Measurements from ENCODE around the gene PKN3.
"Not testable (repeated sequence)": the region's sequence is repeated elsewhere in the genome, so short reads cannot be mapped to it uniquely, and the experiment has no call there.

Gene PKN3

GRCh38 chr9:128694344-128694743 lies 8.0 kb upstream of the PKN3 start:
- no peak for DNase-seq

DNA sequence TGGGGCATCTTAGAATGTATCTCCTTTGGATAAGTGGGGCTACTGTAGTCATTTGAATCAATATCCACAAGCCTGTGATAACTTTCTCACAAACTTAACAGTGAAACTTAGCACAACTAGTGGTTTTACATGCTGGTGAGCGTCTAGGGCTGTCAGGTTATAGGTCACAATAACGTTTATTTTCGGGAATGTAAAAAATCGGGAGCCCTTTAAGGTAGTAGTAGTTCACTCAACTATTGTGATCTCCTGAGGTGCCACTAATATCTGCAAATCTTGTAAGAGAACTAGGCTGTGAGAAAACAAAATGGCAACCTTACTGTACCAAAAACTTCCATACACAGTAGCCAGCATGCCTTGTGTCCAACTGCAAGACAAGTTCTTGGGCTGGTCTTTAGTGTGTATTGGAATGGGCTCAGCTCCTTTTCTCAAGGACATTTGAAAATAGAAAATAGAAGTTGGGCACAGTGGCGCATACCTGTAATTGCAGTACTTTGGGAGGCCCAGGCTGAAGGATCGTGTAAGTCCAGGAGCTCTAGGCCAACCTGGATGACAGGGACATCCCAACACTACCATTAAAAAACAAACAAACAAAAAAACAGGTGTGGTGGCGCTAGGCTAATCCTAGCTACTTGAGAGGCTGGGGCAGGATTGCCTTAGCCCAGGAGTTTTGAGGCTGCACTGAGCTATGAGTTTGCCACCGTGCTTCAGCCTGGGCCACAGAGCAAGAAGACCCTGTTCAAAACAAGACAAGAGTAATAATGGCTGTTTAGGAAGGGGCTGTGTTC lies 5.2 kb upstream of the PKN3 start:
- DNase-seq, result no peak

DNA sequence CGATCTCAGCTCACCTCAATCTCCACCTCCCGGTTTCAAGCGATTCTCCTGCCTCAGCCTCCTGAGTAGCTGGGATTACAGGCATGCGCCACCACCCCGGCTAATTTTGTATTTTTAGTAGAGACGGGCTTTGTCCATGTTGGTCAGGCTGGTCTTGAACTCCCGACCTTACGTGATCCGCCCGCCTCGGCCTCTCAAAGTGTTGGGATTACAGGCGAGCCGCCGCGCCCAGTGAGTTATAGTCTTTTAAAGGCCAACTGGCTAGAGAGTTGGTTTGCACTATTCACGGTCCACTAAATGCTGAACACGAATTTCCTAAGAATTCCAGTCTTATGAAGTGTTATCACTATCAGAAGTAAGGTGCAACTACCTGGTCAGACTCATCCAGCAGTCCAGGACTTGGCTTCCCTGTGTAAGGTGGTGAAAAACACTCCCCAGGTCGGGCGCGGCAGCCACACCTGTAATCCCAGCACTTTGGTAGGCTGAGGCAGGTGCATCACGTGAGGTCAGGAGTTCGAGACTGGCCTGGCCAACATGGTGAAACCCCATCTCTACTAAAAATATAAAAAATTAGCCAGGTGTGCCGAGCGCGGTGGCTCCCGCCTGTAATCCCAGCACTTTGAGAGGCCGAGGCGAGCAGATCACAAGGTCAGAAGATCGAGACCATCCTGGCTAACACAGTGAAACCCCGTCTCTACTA lies 3.1 kb upstream of the PKN3 start:
- DNase-seq, result not testable (repeated sequence)

DNA sequence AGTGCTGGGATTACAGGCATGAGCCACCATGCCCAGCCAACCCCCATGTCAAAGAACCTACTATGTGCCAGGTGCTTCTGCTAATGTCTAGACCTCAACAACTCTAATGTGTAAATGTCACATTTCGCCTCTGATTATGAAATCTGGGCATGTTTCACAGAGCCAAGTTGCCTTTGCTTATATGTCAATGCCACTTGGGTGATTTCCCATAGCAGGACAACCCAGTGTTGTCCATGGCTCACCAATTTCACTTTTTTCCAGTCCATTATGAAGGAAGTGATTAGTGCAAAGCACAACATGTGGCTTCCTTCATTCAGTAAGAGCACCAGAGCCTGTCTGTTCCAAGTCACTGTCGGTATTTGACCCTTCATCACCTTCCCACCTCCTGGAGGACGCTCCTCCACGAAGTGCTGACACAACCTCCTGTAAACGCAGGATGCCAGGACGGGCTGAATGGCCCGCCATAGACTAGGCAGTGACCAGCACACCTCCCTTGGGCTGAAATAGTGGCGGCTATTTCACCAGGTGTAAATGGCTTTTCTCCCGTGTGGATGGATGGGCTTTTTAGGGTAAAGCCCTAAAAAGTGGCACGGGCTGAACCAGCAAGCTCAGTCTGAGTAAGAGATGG lies 962 bp upstream of the PKN3 start:
- DNase-seq, result no peak

DNA sequence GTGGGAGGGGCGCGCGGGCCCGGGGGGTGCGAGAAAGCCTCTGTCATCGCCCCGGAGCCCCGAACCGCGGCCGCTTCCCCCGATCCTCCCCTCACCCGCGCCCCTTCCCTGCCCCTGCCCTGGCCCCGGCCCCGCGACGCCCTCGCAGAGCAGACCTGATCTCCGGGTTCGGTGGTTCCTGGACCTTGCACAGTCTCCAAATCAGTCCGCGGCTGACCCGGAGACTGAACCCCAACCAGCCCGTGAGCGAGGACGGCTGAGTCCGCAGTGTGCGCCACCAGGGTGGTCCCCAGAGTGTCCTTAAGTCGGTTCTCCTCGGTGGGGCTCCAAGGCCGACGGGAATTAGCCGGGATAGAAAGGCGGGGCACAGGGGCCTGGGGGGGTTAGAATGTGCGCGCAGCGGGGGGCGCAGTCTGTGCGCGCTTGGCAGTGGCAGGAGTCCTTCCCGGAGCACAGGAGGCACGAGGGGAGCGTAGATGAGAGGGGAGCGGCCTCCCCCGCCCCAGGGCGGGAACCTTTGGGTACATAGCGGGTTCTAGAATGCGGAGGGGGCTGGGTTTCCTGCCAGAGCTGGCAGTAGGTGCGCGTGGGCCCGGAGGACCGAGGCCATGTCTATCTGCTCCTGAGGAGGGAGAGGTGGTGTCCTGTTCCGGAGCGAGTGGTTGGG lies 779 bp downstream of the PKN3 start:
- DNase-seq, result no peak

DNA sequence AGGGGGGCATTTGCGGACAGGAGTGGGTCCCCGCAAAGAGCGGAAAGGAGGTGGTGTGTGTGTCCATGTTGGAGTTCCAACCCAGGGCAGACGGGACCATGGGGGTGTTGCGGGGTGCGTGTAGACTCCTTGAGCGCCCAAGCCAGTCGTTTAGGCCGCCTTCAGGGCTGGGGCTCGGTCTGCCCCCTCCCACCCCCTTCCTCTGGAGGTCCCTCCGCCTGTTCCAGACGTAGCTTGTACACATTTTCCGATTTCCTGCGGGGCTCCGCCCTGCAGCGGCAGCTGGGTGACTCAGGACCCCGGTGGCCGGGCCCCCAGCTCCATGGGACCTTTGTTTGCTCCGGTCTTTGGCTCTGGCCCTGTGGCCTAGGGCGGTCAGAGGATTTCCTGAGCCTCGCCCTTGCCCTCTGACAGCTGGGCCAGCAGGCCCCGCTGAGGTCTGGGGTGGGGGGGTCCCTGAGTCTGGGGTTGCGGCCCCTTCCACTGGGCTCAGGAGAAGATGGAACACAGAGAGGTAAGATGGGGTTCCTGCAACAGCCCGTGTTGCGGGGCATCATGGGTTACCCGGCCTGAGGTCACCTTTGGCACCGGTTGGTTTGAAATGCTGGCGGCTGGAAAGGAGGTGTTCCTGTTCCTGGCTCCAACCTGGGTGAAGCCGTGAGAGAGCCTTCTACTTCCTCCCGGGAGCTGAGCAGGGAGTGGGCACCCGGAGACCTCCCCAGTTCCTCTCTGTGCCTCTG lies 1.5 kb downstream of the PKN3 start:
- DNase-seq, result no peak

- no peak for DNase-seq
Observed at GRCh38 chr9:128704356-128704670, 2.0 kb downstream of the PKN3 start.

DNA sequence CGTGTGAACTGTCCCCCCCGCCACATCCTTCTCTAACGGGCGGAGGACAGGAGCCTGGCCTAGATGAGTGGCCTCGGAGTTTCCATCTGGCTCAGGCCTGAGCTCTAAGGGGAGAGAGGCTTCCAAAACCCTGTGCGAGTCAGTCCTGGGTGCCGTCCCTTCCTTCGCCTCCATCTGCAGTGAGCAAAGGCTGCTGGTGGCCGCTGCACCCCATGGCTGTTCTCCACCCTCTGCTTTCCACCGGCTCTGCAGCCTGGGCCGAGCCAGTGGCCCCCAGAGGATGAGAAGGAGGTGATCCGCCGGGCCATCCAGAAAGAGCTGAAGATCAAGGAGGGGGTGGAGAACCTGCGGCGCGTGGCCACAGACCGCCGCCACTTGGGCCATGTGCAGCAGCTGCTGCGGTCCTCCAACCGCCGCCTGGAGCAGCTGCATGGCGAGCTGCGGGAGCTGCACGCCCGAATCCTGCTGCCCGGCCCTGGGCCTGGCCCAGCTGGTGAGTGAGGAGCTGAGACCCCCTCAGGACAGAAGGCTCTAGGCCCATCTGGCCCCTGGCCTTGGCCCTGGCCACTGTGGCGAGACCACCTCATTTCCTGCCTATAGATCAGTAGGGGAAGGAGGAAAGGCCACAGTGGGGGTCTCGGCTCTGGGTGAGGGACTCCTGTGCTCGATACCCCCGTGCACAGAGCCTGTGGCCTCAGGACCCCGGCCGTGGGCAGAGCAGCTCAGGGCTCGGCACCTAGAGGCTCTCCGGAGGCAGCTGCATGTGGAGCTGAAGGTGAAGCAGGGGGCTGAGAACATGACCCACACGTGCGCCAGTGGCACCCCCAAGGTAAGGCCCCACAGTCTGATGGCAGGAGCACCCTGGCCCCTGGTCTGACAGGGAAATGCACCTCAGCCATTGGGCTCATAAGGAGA lies 3.0 kb downstream of the PKN3 start:
- DNase-seq, result no peak

DNA sequence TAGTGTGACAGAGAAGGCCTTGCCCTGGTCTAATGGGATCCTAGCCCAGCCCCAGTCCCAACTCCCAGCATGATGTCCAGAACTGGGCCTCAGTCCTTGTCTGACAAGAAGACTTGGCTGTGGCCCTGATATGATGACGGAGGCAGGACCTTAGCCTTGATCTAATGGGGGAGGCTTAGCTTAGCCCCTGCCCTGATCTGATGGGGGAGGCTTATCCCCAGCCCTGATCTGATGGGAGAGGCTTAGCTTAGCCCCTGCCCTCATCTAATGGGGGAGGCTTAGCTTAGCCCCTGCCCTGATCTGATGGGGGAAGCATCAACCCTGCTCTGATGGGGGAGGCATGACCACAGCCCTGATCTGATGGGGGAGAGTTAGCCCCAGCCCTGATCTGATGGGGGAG lies 3.7 kb downstream of the PKN3 start:
- DNase-seq, result no peak

DNA sequence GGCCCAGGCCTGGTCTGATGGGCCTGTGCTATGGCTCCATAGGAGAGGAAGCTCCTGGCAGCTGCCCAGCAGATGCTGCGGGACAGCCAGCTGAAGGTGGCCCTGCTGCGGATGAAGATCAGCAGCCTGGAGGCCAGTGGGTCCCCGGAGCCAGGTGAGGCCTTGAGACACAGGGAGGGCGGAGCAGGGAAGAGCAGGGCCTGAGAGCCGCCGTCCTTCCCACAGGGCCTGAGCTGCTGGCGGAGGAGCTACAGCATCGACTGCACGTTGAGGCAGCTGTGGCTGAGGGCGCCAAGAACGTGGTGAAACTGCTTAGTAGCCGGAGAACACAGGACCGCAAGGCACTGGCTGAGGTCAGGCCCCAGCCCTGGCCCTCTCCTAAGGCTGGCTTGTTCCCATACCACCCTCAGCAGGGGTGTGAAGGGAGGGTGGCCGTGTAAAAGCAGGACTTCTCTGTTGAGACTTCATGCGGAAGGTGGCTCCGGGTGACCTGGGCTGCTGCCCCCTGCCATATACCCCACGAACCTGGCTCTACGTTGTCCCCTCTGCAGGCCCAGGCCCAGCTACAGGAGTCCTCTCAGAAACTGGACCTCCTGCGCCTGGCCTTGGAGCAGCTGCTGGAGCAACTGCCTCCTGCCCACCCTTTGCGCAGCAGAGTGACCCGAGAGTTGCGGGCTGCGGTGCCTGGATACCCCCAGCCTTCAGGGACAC lies 4.5 kb downstream of the PKN3 start:
- DNase-seq, result no peak

DNA sequence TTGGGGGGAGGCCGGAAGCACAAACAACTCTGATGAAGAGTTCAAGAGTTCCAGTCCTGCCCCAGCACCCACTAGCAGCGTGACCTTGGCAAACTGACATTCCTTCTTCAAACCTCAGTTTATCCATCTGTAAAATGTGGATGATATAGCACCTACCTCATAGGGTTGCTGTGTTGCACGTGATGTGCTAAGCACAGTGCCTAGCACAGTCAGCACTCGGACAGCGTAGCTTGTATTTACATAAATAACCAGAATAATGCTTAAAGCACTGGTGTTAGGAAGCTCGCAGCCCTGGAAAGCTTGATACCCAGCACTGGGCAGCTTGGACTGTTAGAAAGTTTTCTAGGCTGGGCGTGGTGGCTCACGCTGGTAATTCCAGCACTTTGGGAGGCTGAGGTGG lies 5.1 kb downstream of the PKN3 start:
- DNase-seq, result no peak

DNA sequence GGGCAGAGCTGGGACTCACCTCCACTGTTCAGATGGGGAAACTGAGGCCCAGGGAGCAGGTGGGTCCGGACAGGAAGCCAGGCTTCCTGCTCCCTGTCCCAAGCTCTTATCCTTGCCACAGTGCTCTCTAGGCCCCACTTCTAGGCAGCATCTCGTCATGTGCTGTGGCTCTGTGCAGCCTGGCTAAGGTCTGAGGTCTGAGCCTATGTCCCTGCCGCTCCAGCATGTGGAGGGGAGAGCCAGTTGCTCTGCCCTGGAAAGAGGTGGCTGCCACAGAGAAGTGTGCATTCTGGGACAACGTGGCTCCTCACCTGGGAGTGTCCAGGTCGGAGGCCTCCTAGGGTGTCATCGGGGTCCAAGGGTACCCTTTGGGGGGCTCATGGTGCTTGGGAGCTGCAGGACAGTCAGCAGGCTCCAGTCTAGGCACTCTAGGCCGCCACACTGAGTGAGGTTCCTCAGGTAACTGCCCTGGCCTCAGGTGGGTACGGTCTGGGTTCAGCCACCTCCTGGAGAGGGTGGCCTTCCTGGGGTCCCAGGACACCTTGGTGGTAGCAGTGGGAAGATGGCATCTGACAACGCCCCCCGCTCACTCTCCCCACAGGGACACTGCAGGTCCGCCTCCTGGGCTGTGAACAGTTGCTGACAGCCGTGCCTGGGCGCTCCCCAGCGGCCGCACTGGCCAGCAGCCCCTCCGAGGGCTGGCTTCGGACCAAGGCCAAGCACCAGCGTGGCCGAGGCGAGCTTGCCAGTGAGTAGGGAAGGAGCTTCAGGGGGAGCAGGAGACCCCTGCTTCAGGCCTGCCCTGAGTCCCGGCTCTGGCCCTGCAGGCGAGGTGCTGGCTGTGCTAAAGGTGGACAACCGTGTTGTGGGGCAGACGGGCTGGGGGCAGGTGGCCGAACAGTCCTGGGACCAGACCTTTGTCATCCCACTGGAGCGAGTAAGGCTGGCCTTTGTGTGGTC lies 10.4 kb downstream of the PKN3 start:
- DNase-seq, result no peak

DNA sequence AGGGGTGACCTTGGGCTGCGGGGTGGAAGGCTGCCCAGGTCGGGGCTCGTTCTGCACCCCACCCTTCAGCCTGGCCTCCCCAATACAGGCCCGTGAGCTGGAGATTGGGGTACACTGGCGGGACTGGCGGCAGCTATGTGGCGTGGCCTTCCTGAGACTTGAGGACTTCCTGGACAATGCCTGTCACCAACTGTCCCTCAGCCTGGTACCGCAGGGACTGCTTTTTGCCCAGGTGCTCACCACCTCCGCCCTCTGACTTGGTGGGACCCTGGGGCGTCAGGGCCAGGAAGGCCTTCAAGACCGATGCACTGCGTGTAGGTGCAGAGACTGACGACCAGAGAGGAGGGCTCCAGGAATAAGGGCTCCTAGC lies 11.1 kb downstream of the PKN3 start:
- DNase-seq, result no peak

GRCh38 chr9:128713941-128714573 lies 11.8 kb downstream of the PKN3 start:
- no peak for DNase-seq

DNA sequence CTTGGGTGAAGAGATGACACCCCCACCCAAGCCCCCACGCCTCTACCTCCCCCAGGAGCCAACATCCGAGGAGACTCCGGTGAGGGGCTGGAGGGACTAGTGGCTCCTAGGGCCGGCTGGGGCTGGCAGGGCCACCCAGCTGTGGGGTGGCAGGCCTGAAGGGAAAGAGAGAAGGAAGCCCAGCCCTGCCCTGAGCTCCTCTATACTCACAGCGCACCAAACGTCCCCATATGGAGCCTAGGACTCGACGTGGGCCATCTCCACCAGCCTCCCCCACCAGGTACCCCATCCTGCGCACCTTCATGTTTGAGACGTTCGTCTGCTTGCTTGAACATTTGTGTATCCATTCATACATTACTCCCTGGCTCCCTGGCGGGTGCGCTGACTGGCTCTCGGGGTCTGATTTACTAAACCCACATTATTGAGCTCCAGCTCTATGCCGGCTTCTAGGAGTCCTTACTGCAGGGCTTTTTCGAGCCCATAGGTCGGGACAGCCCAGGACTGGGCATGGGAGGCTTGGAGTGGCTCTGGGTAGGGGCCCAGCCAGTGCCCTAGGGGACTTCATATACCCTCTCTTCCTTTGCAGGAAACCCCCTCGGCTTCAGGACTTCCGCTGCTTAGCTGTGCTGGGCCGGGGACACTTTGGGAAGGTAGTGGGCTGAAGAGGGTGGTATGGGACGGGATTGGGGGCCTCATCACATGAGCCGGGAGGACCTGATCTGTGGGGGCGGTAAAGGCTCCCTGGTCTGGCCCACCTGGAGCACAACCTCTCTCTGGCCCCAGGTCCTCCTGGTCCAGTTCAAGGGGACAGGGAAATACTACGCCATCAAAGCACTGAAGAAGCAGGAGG lies 12.5 kb downstream of the PKN3 start:
- no peak for DNase-seq

DNA sequence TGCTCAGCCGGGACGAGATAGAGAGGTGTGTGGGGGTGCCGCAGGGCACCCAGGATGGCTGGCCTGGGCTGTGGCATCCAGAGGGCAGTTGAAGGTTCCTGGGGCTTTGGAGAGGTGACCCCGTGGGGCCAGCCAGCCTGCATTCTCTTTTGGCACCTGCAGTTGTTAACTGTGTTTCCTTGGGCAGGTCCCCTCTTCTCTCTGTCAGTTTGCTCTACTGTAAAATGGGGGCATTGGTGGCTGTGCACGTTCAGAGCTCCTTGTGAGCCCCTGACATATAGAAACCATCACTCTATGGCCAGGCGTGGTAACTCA lies 13.1 kb downstream of the PKN3 start:
- DNase-seq, result no peak

GRCh38 chr9:128716581-128717254 lies 14.4 kb downstream of the PKN3 start:
- no peak for DNase-seq

GRCh38 chr9:128718047-128718446 lies 15.7 kb downstream of the PKN3 start:
- DNase-seq, result no peak

All from NCI-H524 treated with DMSO at 0.1 percent for 48 hours (cell line).